ENCODE measurements around the gene NAALADL2.

The NAALADL2 gene

GRCh38 chr3:175617247-175617646 is 758.1 kb downstream of the NAALADL2 start:
- DNase-seq (ENCODE audit: extremely low read depth, low read depth) = no peak
- TF ChIP-seq CTCF (IDR thresholded peaks at IDR 0.05; ENCODE audit: low read depth, low read length) = no peak

- DNase-seq (ENCODE audit: extremely low read depth, low read depth) = no peak
- TF ChIP-seq CTCF (IDR thresholded peaks at IDR 0.05; ENCODE audit: low read depth, low read length) = no peak
Observed at GRCh38 chr3:175619369-175619768, 760.2 kb downstream of the NAALADL2 start.

GRCh38 chr3:175620093-175620492 is 761.0 kb downstream of the NAALADL2 start:
- no peak for TF ChIP-seq CTCF (IDR thresholded peaks at IDR 0.05; ENCODE audit: low read depth, low read length)
- DNase-seq (ENCODE audit: extremely low read depth, low read depth) = no peak

- TF ChIP-seq CTCF (IDR thresholded peaks at IDR 0.05; ENCODE audit: low read depth, low read length) = no peak
- no peak for DNase-seq (ENCODE audit: extremely low read depth, low read depth)
Observed at GRCh38 chr3:175620532-175620931, 761.4 kb downstream of the NAALADL2 start.

GRCh38 chr3:175640958-175641357 is 781.8 kb downstream of the NAALADL2 start:
- no peak for DNase-seq (ENCODE audit: extremely low read depth, low read depth)
- TF ChIP-seq CTCF (IDR thresholded peaks at IDR 0.05; ENCODE audit: low read depth, low read length) = no peak

- TF ChIP-seq CTCF (IDR thresholded peaks at IDR 0.05; ENCODE audit: low read depth, low read length) = no peak
Observed at GRCh38 chr3:175646865-175647264, 787.7 kb downstream of the NAALADL2 start.

GRCh38 chr3:175648899-175649298 is 789.8 kb downstream of the NAALADL2 start:
- DNase-seq (ENCODE audit: extremely low read depth, low read depth) = no peak
- TF ChIP-seq CTCF (IDR thresholded peaks at IDR 0.05; ENCODE audit: low read depth, low read length) = no peak

More at GRCh38 chr3:175646865-175647264, 787.7 kb downstream of the NAALADL2 start:
- DNase-seq (ENCODE audit: extremely low read depth, low read depth) = no peak
